Activated T-helper 9 cell treated with anti-CD3 and anti-CD28 coated beads, Interleukin-2, amount 50 U/mL, for 16 hours (primary cell): ENCODE results near the gene CTRB1.
"Not testable (repeated sequence)": the region's sequence is repeated elsewhere in the genome, so short reads cannot be mapped to it uniquely, and the experiment has no call there.

ENCODE experiments used
- DNase-seq: peaks from one replicate; pipeline ENCODE4 v3.0.0-alpha.2; 2020; ENCODE audit warnings: low read depth

CTRB1 gene

GRCh38 chr16:75204410-75204758 lies 14.4 kb upstream of the CTRB1 start:
- no peak for DNase-seq

- DNase-seq = not testable (repeated sequence)
Measured at GRCh38 chr16:75204905-75205304, 13.9 kb upstream of the CTRB1 start.

GRCh38 chr16:75205438-75205837 lies 13.3 kb upstream of the CTRB1 start:
- not testable (repeated sequence) for DNase-seq

- DNase-seq = not testable (repeated sequence)
Measured at GRCh38 chr16:75205961-75206748, 12.6 kb upstream of the CTRB1 start.

- DNase-seq = no peak
Measured at GRCh38 chr16:75206749-75207451, 11.9 kb upstream of the CTRB1 start, which contains the start of gene CTRB2. TSS of gene CTRB2 (minus strand) at chr16:75207161. CDS start at chr16:75207141, 20 bp downstream.

- DNase-seq = no peak
Measured at GRCh38 chr16:75207831-75208230, 11.0 kb upstream of the CTRB1 start.

GRCh38 chr16:75208242-75208825 lies 10.5 kb upstream of the CTRB1 start:
- DNase-seq = no peak

- DNase-seq = no peak
Measured at GRCh38 chr16:75208861-75209505, 9.8 kb upstream of the CTRB1 start.

- DNase-seq = not testable (repeated sequence)
Measured at GRCh38 chr16:75209514-75209913, 9.3 kb upstream of the CTRB1 start.

GRCh38 chr16:75209944-75210343 lies 8.8 kb upstream of the CTRB1 start:
- no peak for DNase-seq

- DNase-seq = not testable (repeated sequence)
Measured at GRCh38 chr16:75211286-75211685, 7.5 kb upstream of the CTRB1 start.

GRCh38 chr16:75216127-75216526 lies 2.7 kb upstream of the CTRB1 start:
- no peak for DNase-seq

GRCh38 chr16:75216576-75216975 lies 2.2 kb upstream of the CTRB1 start:
- DNase-seq = no peak

GRCh38 chr16:75217389-75217851 lies 1.4 kb upstream of the CTRB1 start:
- DNase-seq = no peak

- DNase-seq = no peak
Measured at GRCh38 chr16:75219088-75219487, 300 bp downstream of the CTRB1 start.

- no peak for DNase-seq
Measured at GRCh38 chr16:75219838-75220237, 1.1 kb downstream of the CTRB1 start.

GRCh38 chr16:75222271-75222783 lies 3.5 kb downstream of the CTRB1 start:
- DNase-seq = no peak

GRCh38 chr16:75223129-75223528 lies 4.3 kb downstream of the CTRB1 start:
- DNase-seq = not testable (repeated sequence)

GRCh38 chr16:75224306-75225082 lies 5.7 kb downstream of the CTRB1 start:
- DNase-seq = no peak

- no peak for DNase-seq
Measured at GRCh38 chr16:75225092-75225491, 6.3 kb downstream of the CTRB1 start.
